Caco-2 (cell line): Measurements from ENCODE around the gene RASGRP3. TPM values are rescaled to one million over a fixed set of nuclear protein-coding genes. Genes with fewer than 3 reads are reported as not detected.
A peak's percentile ranks its signal among the peaks of the same experiment; 100 is the strongest.

Experiments
- BruUV-seq: library from RNA; stranded (reverse); fragments of 400-500 nt; replicated peaks from 2 replicates; lab custom pipeline; 2021; lab: Mats Ljungman, UMichigan
- CTCF ChIA-PET: fragments of 300-600 bp; sonication (Branson Sonifier 250); formaldehyde crosslinking; loops from one replicate; lab custom pipeline; 2022; ENCODE audit warnings: antibody characterized with exemption; lab: Charles Lee
- POLR2A ChIA-PET: fragments of 300-600 bp; sonication (Branson Sonifier 250); formaldehyde crosslinking; loops from one replicate; lab custom pipeline; 2022; ENCODE audit warnings: antibody characterized with exemption; lab: Charles Lee
- DNase-seq, 2 experiments: peaks; one replicate each; pipeline versions ENCODE4 v3.0.0 to v3.0.0-alpha.2; 2020 to 2022
- H3K27me3 ChIP-seq: replicated peaks from 2 replicates; pipeline ENCODE4 v1.6.0; 2011; ENCODE audit warnings: low read length; ENCODE audit not compliant: control insufficient read depth, insufficient read depth
- H3K36me3 ChIP-seq: 2 replicates; pipeline ENCODE4 v1.5.1; 2011; ENCODE audit warnings: low read length; ENCODE audit not compliant: control insufficient read depth, insufficient read depth
- H3K4me1 ChIP-seq: fragments of 250-450 bp; sonication (Bioruptor Pico); 2 replicates; pipeline ENCODE4 v1.5.1; 2020; ENCODE audit warnings: mild to moderate bottlenecking
- H3K4me3 ChIP-seq: 2 replicates; pipeline ENCODE4 v1.5.1; 2011; ENCODE audit warnings: low read depth, mild to moderate bottlenecking, control low read depth, low read length
- H3K9me3 ChIP-seq: fragments of 250-450 bp; sonication (Bioruptor Pico); 2 replicates; pipeline ENCODE4 v1.5.1; 2020; ENCODE audit warnings: mild to moderate bottlenecking, moderate library complexity
- H3K27ac Mint-ChIP-seq: one replicate; pipeline ENCODE4 v1.8.0; 2022; ENCODE audit warnings: mixed read lengths; ENCODE audit not compliant: unreplicated experiment
- H3K27me3 Mint-ChIP-seq: one replicate; pipeline ENCODE4 v1.8.0; 2022; ENCODE audit warnings: mixed read lengths; ENCODE audit not compliant: insufficient read depth, unreplicated experiment
- H3K36me3 Mint-ChIP-seq: one replicate; pipeline ENCODE4 v1.8.0; 2022; ENCODE audit warnings: mild to moderate bottlenecking, mixed read lengths; ENCODE audit not compliant: insufficient read depth, unreplicated experiment
- H3K4me1 Mint-ChIP-seq: one replicate; pipeline ENCODE4 v1.8.0; 2022; ENCODE audit warnings: low read depth, mixed read lengths; ENCODE audit not compliant: unreplicated experiment
- H3K4me3 Mint-ChIP-seq: one replicate; pipeline ENCODE4 v1.8.0; 2022; ENCODE audit warnings: mild to moderate bottlenecking, moderate library complexity, mixed read lengths; ENCODE audit not compliant: unreplicated experiment
- H3K9me3 Mint-ChIP-seq: one replicate; pipeline ENCODE4 v1.8.0; 2022; ENCODE audit warnings: mixed read lengths; ENCODE audit not compliant: unreplicated experiment
- CTCF ChIP-seq, 2 experiments: fragments of 200-600 bp in 1 of 2; IDR thresholded peaks; 1 replicate in 1 of 2; 2 replicates in 1 of 2; pipeline versions ENCODE4 v1.5.1 to v1.8.0; 2011 to 2022; ENCODE audit warnings: antibody characterized with exemption in 1 of 2, control low read depth in 1 of 2, inconsistent platforms in 1 of 2, low read depth in 1 of 2, low read length in 1 of 2, mild to moderate bottlenecking in 1 of 2, moderate library complexity in 1 of 2; ENCODE audit not compliant: insufficient read depth in 1 of 2, severe bottlenecking in 1 of 2, unreplicated experiment in 1 of 2
- intact Hi-C: fragments of 100-400 bp; cut with micrococcal nuclease; formaldehyde crosslinking; loops from one replicate; pipeline ENCODE4 v1.10.0; 2022; ENCODE audit not compliant: unreplicated experiment
- total RNA-seq: library from RNA; stranded (reverse); gene quantifications from 2 replicates; pipeline ENCODE4 v1.2.3, GENCODE V29; 2022

The RASGRP3 gene
- total RNA-seq, 1 experiment from 2014 or later: 9.2 TPM

- H3K4me3 Mint-ChIP-seq: peak overlapping the region; percentile 97
- peaks cover 10% of the 10 kb centered on the region for H3K9me3 Mint-ChIP-seq
- TF ChIP-seq CTCF (IDR thresholded peaks at IDR 0.05; ENCODE audit: insufficient read depth in 1 of 2, low read depth in 1 of 2, low read length in 1 of 2, severe bottlenecking in 1 of 2, unreplicated experiment in 1 of 2): no peak
- H3K4me3 ChIP-seq: peak overlapping the region; percentile 50
- DNase-seq: no peak
- CTCF ChIA-PET: interaction anchor here (0.6 to 1.9 kb wide), 2 partner anchors 20 to 106 kb away, joined by 4 to 13 read pairs; no protein-coding TSS in a partner anchor
- peaks cover 48% of the 10 kb centered on the region for H3K4me1 ChIP-seq
- H3K36me3 Mint-ChIP-seq: peaks cover 26% of the 10 kb centered on the region
- peaks cover 31% of the 10 kb centered on the region for H3K4me1 Mint-ChIP-seq
- POLR2A ChIA-PET: no interaction called here
- intact Hi-C loops: loop anchor here (1.0 to 5.0 kb wide), 5 partner anchors 18 to 669 kb away; partner anchors contain the start of gene FAM98A
- BruUV-seq: TSS peak; percentile 69
- no peaks in the 10 kb centered on the region; the same call in 1 of the 2 replicates for H3K9me3 ChIP-seq
- H3K27me3 ChIP-seq: no peaks in the 10 kb centered on the region
- H3K36me3 ChIP-seq: no peaks in the 10 kb centered on the region
- peak overlapping the region; percentile 96 for H3K27ac Mint-ChIP-seq
- H3K27me3 Mint-ChIP-seq: no peaks in the 10 kb centered on the region
Observed at GRCh38 chr2:33476793-33477190, 343 bp downstream of the RASGRP3 start.

- Histone ChIP-seq H3K9me3 (no peaks in the 10 kb centered on the region; the same call in 1 of the 2 replicates), H3K27me3 (no peaks in the 10 kb centered on the region), H3K4me1 (peaks cover 58% of the 10 kb centered on the region), H3K4me3 (peak overlapping the region; percentile 22), H3K36me3 (no peaks in the 10 kb centered on the region)
- peak in 1 of 2 experiments; percentile 55 for DNase-seq
- ChIA-PET POLR2A (no interaction called here), CTCF (interaction anchor here (0.6 to 0.7 kb wide), 2 partner anchors 21 to 65 kb away, joined by 3 to 4 read pairs; no protein-coding TSS in a partner anchor)
- Mint-ChIP-seq H3K27me3 (no peaks in the 10 kb centered on the region), H3K4me1 (peaks cover 31% of the 10 kb centered on the region), H3K36me3 (peaks cover 24% of the 10 kb centered on the region), H3K4me3 (peak overlapping the region; percentile 97), H3K9me3 (peaks cover 5% of the 10 kb centered on the region), H3K27ac (peak overlapping the region; percentile 69)
- BruUV-seq: no TSS peak
- TF ChIP-seq CTCF (IDR thresholded peaks at IDR 0.05; ENCODE audit: insufficient read depth in 1 of 2, low read depth in 1 of 2, low read length in 1 of 2, severe bottlenecking in 1 of 2, unreplicated experiment in 1 of 2): no peak
- intact Hi-C loops: loop anchor here (1.0 to 5.0 kb wide), 5 partner anchors 17 to 670 kb away; partner anchors contain the start of gene FAM98A
Observed at GRCh38 chr2:33477473-33478468, 1.3 kb downstream of the RASGRP3 start.
